H9 (cell line): ENCODE results near the gene PPFIA4. TPM values are rescaled to one million over a fixed set of nuclear protein-coding genes. Genes with fewer than 3 reads are reported as not detected.

Experiments
- DNase-seq: peaks from one replicate; pipeline ENCODE4 v3.0.0-alpha.2; 2017
- H2AFZ ChIP-seq: one replicate; pipeline ENCODE4 v1.6.1; 2013; ENCODE audit warnings: mild to moderate bottlenecking, low read length, control low read depth, moderate library complexity
- H2AK5ac ChIP-seq: 2 replicates; pipeline ENCODE4 v1.6.1; 2013; ENCODE audit warnings: low read length, control low read depth, mixed read lengths; ENCODE audit not compliant: insufficient read length
- H2BK120ac ChIP-seq: one replicate; pipeline ENCODE4 v1.6.1; 2013; ENCODE audit warnings: low read depth, mild to moderate bottlenecking, low read length, control low read depth, inconsistent platforms; ENCODE audit not compliant: poor library complexity, severe bottlenecking
- H2BK12ac ChIP-seq: 2 replicates; pipeline ENCODE4 v1.6.1; 2013; ENCODE audit warnings: low read length, control low read depth, mixed read lengths, low read depth; ENCODE audit not compliant: insufficient read length
- H2BK15ac ChIP-seq: 2 replicates; pipeline ENCODE4 v1.6.1; 2013; ENCODE audit warnings: low read depth, low read length, control low read depth
- H2BK20ac ChIP-seq: one replicate; pipeline ENCODE4 v1.6.1; 2013; ENCODE audit warnings: low read depth, mild to moderate bottlenecking, low read length, control low read depth, inconsistent platforms; ENCODE audit not compliant: poor library complexity, severe bottlenecking
- H2BK5ac ChIP-seq: 2 replicates; pipeline ENCODE4 v1.6.1; 2013; ENCODE audit warnings: low read length, control low read depth, mixed read lengths; ENCODE audit not compliant: insufficient read length
- H3K14ac ChIP-seq: 2 replicates; pipeline ENCODE4 v1.6.1; 2013; ENCODE audit warnings: low read length, control low read depth; ENCODE audit not compliant: insufficient read depth
- H3K18ac ChIP-seq: 2 replicates; pipeline ENCODE4 v1.6.1; 2013; ENCODE audit warnings: low read depth, mild to moderate bottlenecking, mixed read lengths, low read length, control low read depth; ENCODE audit not compliant: insufficient read length
- H3K23ac ChIP-seq: 2 replicates; pipeline ENCODE4 v1.6.1; 2013; ENCODE audit warnings: low read length, control low read depth, mixed read lengths, low read depth; ENCODE audit not compliant: insufficient read length
- H3K23me2 ChIP-seq: 2 replicates; pipeline ENCODE4 v1.6.1; 2013; ENCODE audit warnings: low read depth, mild to moderate bottlenecking, mixed read lengths, low read length, control low read depth; ENCODE audit not compliant: insufficient read length, poor library complexity, severe bottlenecking
- H3K27ac ChIP-seq: 2 replicates; pipeline ENCODE4 v1.5.1; 2013; ENCODE audit warnings: low read length, control low read depth, mixed read lengths, low read depth; ENCODE audit not compliant: insufficient read length
- H3K27me3 ChIP-seq: 2 replicates; pipeline ENCODE4 v1.6.1; 2013; ENCODE audit warnings: low read length, control low read depth, inconsistent platforms; ENCODE audit not compliant: insufficient read depth
- H3K4ac ChIP-seq: 2 replicates; pipeline ENCODE4 v1.6.1; 2013; ENCODE audit warnings: low read depth, mild to moderate bottlenecking, control low read depth, inconsistent platforms, low read length, moderate library complexity
- H3K4me1 ChIP-seq: 2 replicates; pipeline ENCODE4 v1.6.1; 2013; ENCODE audit warnings: low read length, control low read depth, inconsistent platforms; ENCODE audit not compliant: insufficient read depth
- H3K4me2 ChIP-seq: 2 replicates; pipeline ENCODE4 v1.6.1; 2013; ENCODE audit warnings: low read length, control low read depth, mixed read lengths; ENCODE audit not compliant: insufficient read length, insufficient read depth
- H3K56ac ChIP-seq: 2 replicates; pipeline ENCODE4 v1.6.1; 2013; ENCODE audit warnings: low read depth, mild to moderate bottlenecking, mixed read lengths, low read length, control low read depth; ENCODE audit not compliant: insufficient read length
- H3K79me1 ChIP-seq: 2 replicates; pipeline ENCODE4 v1.6.1; 2013; ENCODE audit warnings: low read depth, mild to moderate bottlenecking, moderate library complexity, low read length, control low read depth, inconsistent platforms; ENCODE audit not compliant: insufficient read depth, poor library complexity, severe bottlenecking
- H3K79me2 ChIP-seq: 2 replicates; pipeline ENCODE4 v1.6.1; 2013; ENCODE audit warnings: low read length, control low read depth, inconsistent platforms; ENCODE audit not compliant: insufficient read depth
- H3K9ac ChIP-seq: 2 replicates; pipeline ENCODE4 v1.6.1; 2013; ENCODE audit warnings: low read length, control low read depth, mixed read lengths; ENCODE audit not compliant: insufficient read length; ENCODE audit errors: extremely low read depth
- H3K9me3 ChIP-seq: one replicate; pipeline ENCODE4 v1.6.1; 2013; ENCODE audit warnings: low read depth, low read length, inconsistent platforms; ENCODE audit not compliant: control insufficient read depth
- H3T11ph ChIP-seq: one replicate; pipeline ENCODE4 v1.6.1; 2013; ENCODE audit warnings: mild to moderate bottlenecking, low read length, control low read depth, inconsistent platforms
- H4K20me1 ChIP-seq: one replicate; pipeline ENCODE4 v1.6.1; 2013; ENCODE audit not compliant: control insufficient read depth, insufficient read length, insufficient read depth
- H4K5ac ChIP-seq: 2 replicates; pipeline ENCODE4 v1.6.1; 2013; ENCODE audit warnings: low read depth, mild to moderate bottlenecking, mixed read lengths, low read length, control low read depth; ENCODE audit not compliant: insufficient read length
- H4K8ac ChIP-seq: replicated peaks from 2 replicates; pipeline ENCODE4 v1.6.1; 2013; ENCODE audit warnings: low read length, control low read depth, mixed read lengths, low read depth; ENCODE audit not compliant: insufficient read length
- H4K91ac ChIP-seq: 2 replicates; pipeline ENCODE4 v1.6.1; 2013; ENCODE audit warnings: low read depth, mild to moderate bottlenecking, moderate library complexity, mixed read lengths, low read length, control low read depth; ENCODE audit not compliant: insufficient read length
- H3K27ac Mint-ChIP-seq, 3 experiments: 2 replicates in 2 of 3; 3 replicates in 1 of 3; pipeline ENCODE4 v1.8.0; 2020 to 2021; ENCODE audit warnings: mixed read lengths in 3 of 3, mild to moderate bottlenecking in 1 of 3, moderate library complexity in 1 of 3
- H3K27me3 Mint-ChIP-seq: 2 replicates; pipeline ENCODE4 v1.8.0; 2021; ENCODE audit warnings: low read depth, mild to moderate bottlenecking, moderate library complexity, mixed read lengths
- H3K36me3 Mint-ChIP-seq, 3 experiments: 2 replicates in 2 of 3; 3 replicates in 1 of 3; pipeline ENCODE4 v1.8.0; 2020 to 2021; ENCODE audit warnings: low read depth in 3 of 3, mixed read lengths in 3 of 3; ENCODE audit not compliant: insufficient read depth in 1 of 3
- H3K4me1 Mint-ChIP-seq, 2 experiments: 2 replicates each; pipeline ENCODE4 v1.8.0; 2020; ENCODE audit warnings: mixed read lengths in 2 of 2
- H3K4me3 Mint-ChIP-seq, 2 experiments: 2 replicates in 1 of 2; 3 replicates in 1 of 2; pipeline ENCODE4 v1.8.0; 2020 to 2021; ENCODE audit warnings: mild to moderate bottlenecking in 2 of 2, mixed read lengths in 2 of 2, moderate library complexity in 1 of 2
- H3K9me3 Mint-ChIP-seq, 2 experiments: 2 replicates in 1 of 2; 3 replicates in 1 of 2; pipeline ENCODE4 v1.8.0; 2020; ENCODE audit warnings: mild to moderate bottlenecking in 2 of 2, mixed read lengths in 2 of 2, moderate library complexity in 1 of 2
- WGBS: extraction: QIAGEN DNeasy Blood & Tissue Kit; methylation state at CpG from one replicate; pipeline ENCODE4 v1.1.7; 2013; ENCODE audit warnings: missing lambda C conversion rate, low lambda C conversion rate, mixed read lengths; ENCODE audit not compliant: insufficient read length; ENCODE audit errors: extremely low coverage; 5-methylcytosine and 5-hydroxymethylcytosine counted together
- total RNA-seq: library from RNA; stranded (reverse); gene quantifications from 2 replicates; pipeline ENCODE4 v1.2.1, GENCODE V29; 2021
- TF ChIP-seq, protein P1 (sequence below): fragments of 200-600 bp; sonication (generic); conservative IDR thresholded peaks from 3 replicates; pipeline ENCODE4 v1.8.0; 2021; ENCODE audit warnings: antibody characterized with exemption, mild to moderate bottlenecking

PPFIA4 gene
- total RNA-seq, 1 experiment from 2014 or later: 3.9 TPM

DNA sequence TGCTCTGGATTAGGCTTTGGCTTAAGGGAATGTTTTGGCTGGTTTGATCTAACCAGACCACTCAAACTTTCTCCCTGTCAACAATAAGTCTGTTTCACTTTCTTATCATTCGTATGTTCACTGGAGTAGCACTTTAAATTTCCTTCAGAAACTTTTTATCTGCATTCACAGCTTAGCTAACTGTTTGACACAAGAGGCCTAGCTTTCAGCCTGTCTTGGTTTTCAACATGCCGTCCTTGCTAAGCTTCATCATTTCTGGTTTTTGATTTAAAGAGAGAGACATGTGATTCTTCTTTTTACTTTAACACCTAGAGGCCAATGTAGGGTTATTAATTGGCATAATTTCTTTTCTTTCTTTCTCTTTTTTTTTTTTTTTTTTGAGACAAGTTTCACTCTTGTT lies 44.4 kb upstream of the PPFIA4 start:
- Histone ChIP-seq H4K20me1 (no peaks in the 10 kb centered on the region), H3K23ac (no peak overlapping the region), H4K5ac (no peak overlapping the region), H3K23me2 (no peaks in the 10 kb centered on the region), H3K4me1 (no peaks in the 10 kb centered on the region; the same call in 1 of the 2 replicates), H2AK5ac (no peak overlapping the region), H2BK12ac (no peak overlapping the region), H3K27ac (no peak overlapping the region), H3K4me2 (no peak overlapping the region), H3K9ac (no peak overlapping the region), H4K8ac (no peak overlapping the region), H3K18ac (no peak overlapping the region), H2BK15ac (no peak overlapping the region), H3K9me3 (no peaks in the 10 kb centered on the region), H3K79me1 (no peaks in the 10 kb centered on the region), H3K4ac (no peak overlapping the region), H3K27me3 (no peaks in the 10 kb centered on the region), H2BK20ac (no peak overlapping the region), H3K14ac (no peak overlapping the region), H3K56ac (no peak overlapping the region), H3K79me2 (no peaks in the 10 kb centered on the region), H3T11ph (no peak overlapping the region), H2BK120ac (no peak overlapping the region), H4K91ac (no peak overlapping the region), H2AFZ (no peak overlapping the region), H2BK5ac (no peak overlapping the region)
- H3K4me1 Mint-ChIP-seq: peaks cover 12 to 14% of the 10 kb centered on the region in 2 experiments
- DNase-seq: no peak
- no peak overlapping the region for H3K4me3 Mint-ChIP-seq
- no CpG with 5 or more reads among the region's 2 CpGs for WGBS
- H3K27me3 Mint-ChIP-seq: peaks cover 5% of the 10 kb centered on the region
- H3K36me3 Mint-ChIP-seq: no peaks in the 10 kb centered on the region
- H3K9me3 Mint-ChIP-seq: no peaks in the 10 kb centered on the region
- no peak overlapping the region for H3K27ac Mint-ChIP-seq
- TF ChIP-seq, protein P1, sequence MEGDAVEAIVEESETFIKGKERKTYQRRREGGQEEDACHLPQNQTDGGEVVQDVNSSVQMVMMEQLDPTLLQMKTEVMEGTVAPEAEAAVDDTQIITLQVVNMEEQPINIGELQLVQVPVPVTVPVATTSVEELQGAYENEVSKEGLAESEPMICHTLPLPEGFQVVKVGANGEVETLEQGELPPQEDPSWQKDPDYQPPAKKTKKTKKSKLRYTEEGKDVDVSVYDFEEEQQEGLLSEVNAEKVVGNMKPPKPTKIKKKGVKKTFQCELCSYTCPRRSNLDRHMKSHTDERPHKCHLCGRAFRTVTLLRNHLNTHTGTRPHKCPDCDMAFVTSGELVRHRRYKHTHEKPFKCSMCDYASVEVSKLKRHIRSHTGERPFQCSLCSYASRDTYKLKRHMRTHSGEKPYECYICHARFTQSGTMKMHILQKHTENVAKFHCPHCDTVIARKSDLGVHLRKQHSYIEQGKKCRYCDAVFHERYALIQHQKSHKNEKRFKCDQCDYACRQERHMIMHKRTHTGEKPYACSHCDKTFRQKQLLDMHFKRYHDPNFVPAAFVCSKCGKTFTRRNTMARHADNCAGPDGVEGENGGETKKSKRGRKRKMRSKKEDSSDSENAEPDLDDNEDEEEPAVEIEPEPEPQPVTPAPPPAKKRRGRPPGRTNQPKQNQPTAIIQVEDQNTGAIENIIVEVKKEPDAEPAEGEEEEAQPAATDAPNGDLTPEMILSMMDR: no peak
